Upper lobe of left lung (tissue), 6 donors: ENCODE results near the gene GPR18. TPM values are rescaled to one million over a fixed set of nuclear protein-coding genes. Genes with fewer than 3 reads are reported as not detected.

Experiments
- ATAC-seq, 2 donors: fragments of 200-7000 bp; cut with Tn5 transposase; one replicate each; pipeline ENCODE4 v1.9.1; 2022; ENCODE audit warnings: mild to moderate bottlenecking in 2 of 2, moderate library complexity in 2 of 2; ENCODE audit not compliant: low FRiP score in 2 of 2
- DNase-seq, 2 donors: peaks; one replicate each; pipeline ENCODE4 v3.0.0-alpha.2; 2019 to 2020
- H3K27ac ChIP-seq, 4 donors: fragments of 200-600 bp; sonication (generic); one replicate each; pipeline ENCODE4 v1.5.1; 2016 to 2019
- H3K27me3 ChIP-seq, 4 donors: fragments of 200-600 bp; sonication (generic); one replicate each; pipeline ENCODE4 v1.5.1; 2017 to 2019
- H3K36me3 ChIP-seq, 4 donors: fragments of 200-600 bp; sonication (generic); one replicate each; pipeline ENCODE4 v1.5.1; 2016 to 2019
- H3K4me1 ChIP-seq, 4 donors: fragments of 200-600 bp; sonication (generic); one replicate each; pipeline ENCODE4 v1.5.1; 2018 to 2019
- H3K4me3 ChIP-seq, 4 donors: fragments of 200-600 bp; sonication (generic); one replicate each; pipeline ENCODE4 v1.5.1; 2017 to 2019; ENCODE audit warnings: mild to moderate bottlenecking in 2 of 4, moderate library complexity in 1 of 4
- H3K9me3 ChIP-seq, 4 donors: fragments of 200-600 bp; sonication (generic); one replicate each; pipeline ENCODE4 v1.5.1; 2018 to 2019
- EP300 ChIP-seq, 4 donors: sonication (generic); formaldehyde crosslinking; IDR thresholded peaks; one replicate each; pipeline ENCODE4 v1.5.1; 2017; ENCODE audit warnings: antibody characterized with exemption in 4 of 4, control low read depth in 2 of 4
- POLR2A ChIP-seq, 4 donors: fragments of 450-650 bp; IDR thresholded peaks; one replicate each; pipeline ENCODE4 v1.5.1; 2016 to 2017; ENCODE audit warnings: antibody characterized with exemption in 4 of 4, mild to moderate bottlenecking in 2 of 4
- POLR2AphosphoS5 ChIP-seq, 2 donors: sonication (generic); formaldehyde crosslinking; IDR thresholded peaks; one replicate each; pipeline ENCODE4 v1.5.1; 2017; ENCODE audit warnings: antibody characterized with exemption in 2 of 2
- WGBS, 2 donors: methylation state at CpG; one replicate each; pipeline ENCODE4 v1.1.5; 2017 to 2018; 5-methylcytosine and 5-hydroxymethylcytosine counted together
- total RNA-seq, 6 donors: library from RNA; depleted of rRNA in 4 of 6; stranded (reverse); fragments of >200 nt in 4 of 6; gene quantifications; one replicate each; pipeline versions ENCODE4 v1.1.0 to v1.2.1, GENCODE V29; 2016 to 2021
- TF ChIP-seq, protein P1 (sequence below), 6 experiments: fragments of 450-650 bp in 4 of 6; fragments of 200-600 bp in 2 of 6; sonication (generic) in 2 of 6; IDR thresholded peaks; one replicate each; pipeline ENCODE4 v1.5.1; 2016 to 2019; ENCODE audit warnings: antibody characterized with exemption in 6 of 6
- donor health status: DM: no; HTN: no; CAD: no; lungs with moderate emphysema.
- donor health status: DM: no; HTN: yes; CAD: no; lungs with severe emphysema.

Gene GPR18
- total RNA-seq, 6 donors from 2014 or later: 0.52 to 0.94 TPM; not detected in 4

- Histone ChIP-seq H3K9me3 (peaks cover 0 to 5% (median 4%) of the 10 kb centered on the region in 4 donors), H3K4me3 (no peak overlapping the region), H3K4me1 (peaks cover 0 to 12% (median 2%) of the 10 kb centered on the region in 4 donors), H3K27me3 (no peaks in the 10 kb centered on the region), H3K27ac (peak overlapping the region in 3 of 4 donors; percentile 42 to 57 (median 46)), H3K36me3 (peaks cover 0 to 4% (median 1%) of the 10 kb centered on the region in 4 donors)
- TF ChIP-seq EP300 (IDR thresholded peaks at IDR 0.05) (peak in 1 of 4 donors; percentile 43), POLR2A (IDR thresholded peaks at IDR 0.05) (no peak)
- TF ChIP-seq, protein P1, sequence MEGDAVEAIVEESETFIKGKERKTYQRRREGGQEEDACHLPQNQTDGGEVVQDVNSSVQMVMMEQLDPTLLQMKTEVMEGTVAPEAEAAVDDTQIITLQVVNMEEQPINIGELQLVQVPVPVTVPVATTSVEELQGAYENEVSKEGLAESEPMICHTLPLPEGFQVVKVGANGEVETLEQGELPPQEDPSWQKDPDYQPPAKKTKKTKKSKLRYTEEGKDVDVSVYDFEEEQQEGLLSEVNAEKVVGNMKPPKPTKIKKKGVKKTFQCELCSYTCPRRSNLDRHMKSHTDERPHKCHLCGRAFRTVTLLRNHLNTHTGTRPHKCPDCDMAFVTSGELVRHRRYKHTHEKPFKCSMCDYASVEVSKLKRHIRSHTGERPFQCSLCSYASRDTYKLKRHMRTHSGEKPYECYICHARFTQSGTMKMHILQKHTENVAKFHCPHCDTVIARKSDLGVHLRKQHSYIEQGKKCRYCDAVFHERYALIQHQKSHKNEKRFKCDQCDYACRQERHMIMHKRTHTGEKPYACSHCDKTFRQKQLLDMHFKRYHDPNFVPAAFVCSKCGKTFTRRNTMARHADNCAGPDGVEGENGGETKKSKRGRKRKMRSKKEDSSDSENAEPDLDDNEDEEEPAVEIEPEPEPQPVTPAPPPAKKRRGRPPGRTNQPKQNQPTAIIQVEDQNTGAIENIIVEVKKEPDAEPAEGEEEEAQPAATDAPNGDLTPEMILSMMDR (IDR thresholded peaks at IDR 0.05): no peak
- DNase-seq (no peak), ATAC-seq (peak in 1 of 2 donors; percentile 46)
- 75 to 78% methylated on average over 2 of the region's 2 CpGs for WGBS, 2 donors
Observed at GRCh38 chr13:99270518-99270917, 12.3 kb upstream of the GPR18 start.

DNA sequence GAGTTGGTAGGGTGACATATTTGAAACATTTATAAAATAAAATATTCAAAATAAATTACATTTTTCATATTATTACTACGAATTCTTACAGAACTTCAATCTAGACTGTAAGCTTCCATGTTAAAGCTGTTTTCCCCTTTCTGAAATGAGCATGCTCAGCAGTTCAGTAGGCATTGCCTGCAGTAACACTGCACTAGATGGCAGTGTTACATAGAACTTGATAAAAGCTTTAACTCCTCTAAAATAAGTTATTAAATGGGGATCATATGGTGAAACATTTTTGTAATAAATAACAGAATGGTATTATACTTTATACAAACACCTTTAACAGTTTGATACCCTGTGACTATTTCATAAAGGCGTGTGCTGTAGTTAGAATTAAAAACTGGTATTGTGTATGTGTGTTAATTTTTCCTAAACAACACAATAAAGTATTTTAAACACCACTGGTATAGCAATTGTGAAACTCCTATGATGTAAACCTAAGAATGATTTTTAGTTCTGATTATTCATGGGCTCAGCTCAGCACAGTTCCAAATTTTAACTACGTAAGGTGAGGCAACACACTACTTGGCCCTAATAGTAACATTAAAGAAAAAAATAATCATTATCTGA is 11.6 kb upstream of the GPR18 start:
- Histone ChIP-seq H3K27ac (peak overlapping the region in 2 of 4 donors; percentile 2 to 40), H3K36me3 (peaks cover 0 to 4% (median 3%) of the 10 kb centered on the region in 4 donors), H3K4me3 (no peak overlapping the region), H3K9me3 (peaks cover 0 to 5% (median 4%) of the 10 kb centered on the region in 4 donors), H3K27me3 (no peaks in the 10 kb centered on the region), H3K4me1 (peaks cover 0 to 7% (median 2%) of the 10 kb centered on the region in 4 donors)
- DNase-seq (no peak), ATAC-seq (peak; percentile 61 to 91)
- TF ChIP-seq POLR2AphosphoS5 (IDR thresholded peaks at IDR 0.05): no peak
- no peak for TF ChIP-seq EP300 (IDR thresholded peaks at IDR 0.05)
- TF ChIP-seq, protein P1 (IDR thresholded peaks at IDR 0.05): peak; percentile 34 to 72 (median 60)
- TF ChIP-seq POLR2A (IDR thresholded peaks at IDR 0.05): no peak
- 60 to 69% methylated on average over 3 of the region's 3 CpGs for WGBS, 2 donors

DNA sequence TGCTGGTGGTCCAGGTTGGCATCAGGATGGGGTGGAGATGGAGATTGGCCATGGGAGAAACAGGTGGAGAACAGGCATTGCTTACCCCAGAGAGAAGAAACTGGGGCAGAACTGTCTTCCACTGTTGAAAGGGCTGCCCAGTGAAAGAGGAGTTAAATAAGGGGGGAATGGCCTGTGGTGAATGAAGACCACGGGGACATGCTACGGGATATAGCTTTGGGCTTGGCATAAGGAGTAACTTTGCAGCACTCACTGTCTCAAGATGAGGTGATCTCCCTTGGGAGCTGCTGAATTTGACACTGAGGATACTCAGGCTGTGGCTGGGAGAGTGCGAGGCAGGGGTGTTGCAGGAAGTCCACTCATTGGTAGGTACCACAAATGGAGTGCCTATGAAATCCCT is 10.6 kb upstream of the GPR18 start:
- DNase-seq: no peak
- Histone ChIP-seq H3K36me3 (peaks cover 0 to 4% (median 3%) of the 10 kb centered on the region in 4 donors), H3K4me3 (no peak overlapping the region), H3K4me1 (peaks cover 0 to 4% (median 4%) of the 10 kb centered on the region in 4 donors), H3K27me3 (no peaks in the 10 kb centered on the region), H3K27ac (no peak overlapping the region), H3K9me3 (peaks cover 0 to 5% (median 4%) of the 10 kb centered on the region in 4 donors)
- WGBS, 2 donors: 96% methylated on average over 3 of the region's 3 CpGs
- ATAC-seq: no peak
- no peak for TF ChIP-seq EP300 (IDR thresholded peaks at IDR 0.05)
- TF ChIP-seq POLR2A (IDR thresholded peaks at IDR 0.05): no peak
- TF ChIP-seq, protein P1 (IDR thresholded peaks at IDR 0.05): no peak
- TF ChIP-seq POLR2AphosphoS5 (IDR thresholded peaks at IDR 0.05): no peak

DNA sequence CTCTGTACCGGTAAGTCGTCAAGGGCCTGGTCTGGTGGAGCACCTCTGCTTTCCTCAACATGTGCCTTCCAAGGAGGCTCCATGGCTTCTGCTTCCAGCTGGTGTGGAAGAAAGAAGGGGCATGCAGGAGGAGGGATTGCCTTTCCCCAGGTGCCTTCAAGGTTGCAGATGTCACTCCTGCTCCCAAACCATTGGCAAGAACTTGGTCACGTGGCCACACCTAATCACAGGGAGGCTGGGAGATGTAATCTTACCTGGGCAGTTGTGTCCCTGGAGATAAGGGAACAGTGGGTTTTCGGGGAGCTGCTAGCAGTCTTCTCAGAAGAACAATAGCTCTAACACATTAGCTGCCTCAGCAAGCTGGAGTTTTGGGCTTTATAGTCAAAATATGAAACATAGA is 9.7 kb upstream of the GPR18 start:
- DNase-seq (no peak), ATAC-seq (no peak)
- Histone ChIP-seq H3K9me3 (peaks cover 0 to 5% (median 4%) of the 10 kb centered on the region in 4 donors), H3K4me3 (no peak overlapping the region), H3K27me3 (no peaks in the 10 kb centered on the region), H3K36me3 (peaks cover 0 to 4% (median 3%) of the 10 kb centered on the region in 4 donors), H3K27ac (no peak overlapping the region), H3K4me1 (peaks cover 0 to 4% (median 4%) of the 10 kb centered on the region in 4 donors)
- WGBS, 2 donors: 100% methylated on average over 4 of the region's 4 CpGs; no CpG with 5 or more reads in 1 of the 2 donors
- TF ChIP-seq POLR2A (IDR thresholded peaks at IDR 0.05) (no peak), POLR2AphosphoS5 (IDR thresholded peaks at IDR 0.05) (no peak)

- Histone ChIP-seq H3K4me3 (no peak overlapping the region), H3K27ac (no peak overlapping the region), H3K36me3 (peaks cover 0 to 4% (median 3%) of the 10 kb centered on the region in 4 donors), H3K27me3 (no peaks in the 10 kb centered on the region), H3K4me1 (peaks cover 0 to 4% (median 4%) of the 10 kb centered on the region in 4 donors), H3K9me3 (no peaks in the 10 kb centered on the region)
- WGBS, 2 donors: 87 to 95% methylated on average over 6 of the region's 6 CpGs
- TF ChIP-seq POLR2A (IDR thresholded peaks at IDR 0.05) (no peak), POLR2AphosphoS5 (IDR thresholded peaks at IDR 0.05) (no peak), EP300 (IDR thresholded peaks at IDR 0.05) (no peak)
- TF ChIP-seq, protein P1 (IDR thresholded peaks at IDR 0.05): no peak
- no peak for ATAC-seq
- DNase-seq: no peak
Observed at GRCh38 chr13:99266827-99267226, 8.6 kb upstream of the GPR18 start.
